VCaP (cell line): ENCODE data around the gene HOXC13.

Experiments
- H3K27ac ChIP-seq: fragments of 450-650 bp; 2 replicates; pipeline ENCODE4 v1.5.1; 2017
- TF ChIP-seq, protein P1 (sequence below): fragments of 450-650 bp; conservative IDR thresholded peaks from 2 replicates; pipeline ENCODE4 v1.5.1; 2017; ENCODE audit warnings: mild to moderate bottlenecking, moderate library complexity

HOXC13 gene

DNA sequence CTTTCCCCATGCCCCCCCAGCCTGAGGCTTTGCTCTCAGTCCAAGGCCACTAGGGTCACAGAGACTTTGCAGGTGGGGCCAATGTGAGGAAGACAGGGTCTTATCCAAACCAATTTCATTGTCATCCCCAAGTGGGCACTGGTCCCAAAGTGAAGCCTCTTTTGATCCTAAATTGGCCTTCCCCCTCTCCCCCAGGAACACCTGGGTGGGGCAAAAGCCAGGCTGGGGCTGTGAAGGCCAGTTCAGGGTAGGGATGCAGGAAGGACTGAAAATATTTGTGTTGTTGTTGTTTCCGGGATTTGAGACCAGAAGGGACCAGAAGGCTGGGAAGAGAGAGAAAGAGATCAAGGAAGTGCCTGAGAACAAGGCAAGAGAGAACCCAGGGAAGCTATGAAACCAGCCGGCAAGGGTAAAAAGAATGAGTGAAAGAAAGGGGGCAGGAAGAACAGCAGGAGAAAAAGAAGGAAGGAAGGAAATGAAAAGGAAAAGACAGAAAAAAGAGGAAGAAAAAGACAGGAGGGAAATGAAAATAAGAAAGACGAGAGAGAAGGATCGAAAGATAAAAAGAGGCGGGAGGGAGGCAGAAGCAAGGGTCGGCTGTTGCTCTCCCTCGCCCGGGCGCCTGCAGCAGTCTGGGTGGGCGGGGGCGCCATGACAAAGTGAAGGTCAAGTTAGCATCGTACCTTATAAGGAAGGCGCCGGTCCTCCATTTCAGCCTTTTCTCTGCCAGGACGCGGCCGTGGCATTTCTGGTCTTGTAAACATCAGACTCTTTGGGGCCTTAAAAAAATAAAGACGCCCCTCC lies 26.9 kb downstream of the HOXC13 start:
- TF ChIP-seq, protein P1, sequence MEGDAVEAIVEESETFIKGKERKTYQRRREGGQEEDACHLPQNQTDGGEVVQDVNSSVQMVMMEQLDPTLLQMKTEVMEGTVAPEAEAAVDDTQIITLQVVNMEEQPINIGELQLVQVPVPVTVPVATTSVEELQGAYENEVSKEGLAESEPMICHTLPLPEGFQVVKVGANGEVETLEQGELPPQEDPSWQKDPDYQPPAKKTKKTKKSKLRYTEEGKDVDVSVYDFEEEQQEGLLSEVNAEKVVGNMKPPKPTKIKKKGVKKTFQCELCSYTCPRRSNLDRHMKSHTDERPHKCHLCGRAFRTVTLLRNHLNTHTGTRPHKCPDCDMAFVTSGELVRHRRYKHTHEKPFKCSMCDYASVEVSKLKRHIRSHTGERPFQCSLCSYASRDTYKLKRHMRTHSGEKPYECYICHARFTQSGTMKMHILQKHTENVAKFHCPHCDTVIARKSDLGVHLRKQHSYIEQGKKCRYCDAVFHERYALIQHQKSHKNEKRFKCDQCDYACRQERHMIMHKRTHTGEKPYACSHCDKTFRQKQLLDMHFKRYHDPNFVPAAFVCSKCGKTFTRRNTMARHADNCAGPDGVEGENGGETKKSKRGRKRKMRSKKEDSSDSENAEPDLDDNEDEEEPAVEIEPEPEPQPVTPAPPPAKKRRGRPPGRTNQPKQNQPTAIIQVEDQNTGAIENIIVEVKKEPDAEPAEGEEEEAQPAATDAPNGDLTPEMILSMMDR = no peak
- H3K27ac ChIP-seq = no peak overlapping the region

DNA sequence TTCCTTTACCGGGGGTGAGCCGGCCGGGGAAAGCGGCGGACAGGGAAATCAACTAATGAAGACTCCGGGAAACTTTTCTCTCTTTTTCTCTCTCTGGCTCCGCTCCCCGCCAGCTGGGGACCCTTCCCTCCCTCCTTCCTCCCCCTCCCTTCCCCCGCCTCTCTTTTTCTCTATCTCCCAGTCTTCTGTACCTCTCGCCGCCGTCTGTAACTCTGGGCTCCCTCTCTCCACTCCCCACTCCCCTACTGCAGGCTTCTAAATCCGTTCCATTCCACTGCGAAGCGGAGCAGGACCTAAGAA lies 27.4 kb downstream of the HOXC13 start:
- H3K27ac ChIP-seq = no peak overlapping the region
- TF ChIP-seq, protein P1 = no peak

DNA sequence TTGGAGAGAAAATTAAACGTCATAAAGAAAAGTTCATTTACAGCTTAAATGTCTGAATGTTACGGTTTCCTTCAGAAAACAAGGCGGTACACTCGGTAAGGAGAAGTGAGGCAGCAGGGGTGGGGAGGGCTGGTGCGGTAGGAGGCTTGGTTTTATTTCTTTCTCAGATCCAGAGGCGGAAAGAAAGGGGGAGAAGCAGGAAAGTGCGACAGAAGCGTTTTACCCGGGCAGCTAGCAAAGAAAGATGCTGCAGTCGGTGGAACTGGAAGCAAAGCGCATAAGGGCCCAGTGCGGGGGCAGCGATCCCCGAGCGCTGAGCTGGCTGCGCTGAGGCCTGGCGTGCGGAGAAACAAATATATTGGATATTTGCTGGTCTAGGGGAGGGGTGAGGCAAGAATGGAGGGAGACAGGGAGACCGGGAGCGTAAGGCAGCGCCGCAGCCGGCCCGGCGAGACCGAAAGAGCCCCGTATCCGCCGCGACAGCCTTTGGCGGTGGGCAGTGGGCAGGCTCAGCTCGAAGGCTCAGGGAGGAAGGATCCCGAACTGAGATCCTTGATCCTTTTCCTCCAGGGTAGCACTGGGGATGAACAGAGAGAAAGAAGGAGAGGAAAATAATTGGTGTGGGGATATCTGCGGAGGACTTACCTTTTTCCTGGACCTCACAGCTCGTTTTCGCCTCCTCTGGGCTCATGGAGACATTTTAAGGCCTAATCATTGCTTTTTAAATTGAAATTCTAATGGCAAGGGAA lies 27.9 kb downstream of the HOXC13 start:
- TF ChIP-seq, protein P1 = no peak
- H3K27ac ChIP-seq = no peak overlapping the region

DNA sequence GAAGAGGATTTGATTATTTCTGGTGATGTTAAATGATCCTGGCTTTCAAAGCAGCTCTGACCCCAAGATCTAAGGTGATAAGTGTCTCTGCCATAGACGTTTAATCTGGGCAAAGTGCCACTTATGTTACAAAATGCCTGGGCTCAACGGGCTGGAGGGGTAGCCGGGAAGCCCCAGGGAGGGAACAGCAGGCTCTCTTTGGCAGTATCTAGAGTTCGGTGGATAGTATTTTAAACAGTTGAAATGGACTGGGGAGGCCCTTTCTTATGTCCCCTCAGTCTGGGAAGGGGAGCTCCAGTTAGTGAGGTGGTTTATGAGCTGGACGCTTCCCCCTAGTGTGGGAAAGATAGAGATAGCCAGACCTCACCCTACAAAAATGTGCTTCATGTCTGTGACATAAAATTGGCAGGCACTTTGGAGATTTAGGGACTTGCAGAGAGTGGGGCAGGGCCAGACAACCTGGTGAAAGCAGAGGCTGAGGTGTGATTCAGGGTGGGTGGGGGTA lies 28.8 kb downstream of the HOXC13 start:
- no peak overlapping the region for H3K27ac ChIP-seq
- TF ChIP-seq, protein P1 = no peak

DNA sequence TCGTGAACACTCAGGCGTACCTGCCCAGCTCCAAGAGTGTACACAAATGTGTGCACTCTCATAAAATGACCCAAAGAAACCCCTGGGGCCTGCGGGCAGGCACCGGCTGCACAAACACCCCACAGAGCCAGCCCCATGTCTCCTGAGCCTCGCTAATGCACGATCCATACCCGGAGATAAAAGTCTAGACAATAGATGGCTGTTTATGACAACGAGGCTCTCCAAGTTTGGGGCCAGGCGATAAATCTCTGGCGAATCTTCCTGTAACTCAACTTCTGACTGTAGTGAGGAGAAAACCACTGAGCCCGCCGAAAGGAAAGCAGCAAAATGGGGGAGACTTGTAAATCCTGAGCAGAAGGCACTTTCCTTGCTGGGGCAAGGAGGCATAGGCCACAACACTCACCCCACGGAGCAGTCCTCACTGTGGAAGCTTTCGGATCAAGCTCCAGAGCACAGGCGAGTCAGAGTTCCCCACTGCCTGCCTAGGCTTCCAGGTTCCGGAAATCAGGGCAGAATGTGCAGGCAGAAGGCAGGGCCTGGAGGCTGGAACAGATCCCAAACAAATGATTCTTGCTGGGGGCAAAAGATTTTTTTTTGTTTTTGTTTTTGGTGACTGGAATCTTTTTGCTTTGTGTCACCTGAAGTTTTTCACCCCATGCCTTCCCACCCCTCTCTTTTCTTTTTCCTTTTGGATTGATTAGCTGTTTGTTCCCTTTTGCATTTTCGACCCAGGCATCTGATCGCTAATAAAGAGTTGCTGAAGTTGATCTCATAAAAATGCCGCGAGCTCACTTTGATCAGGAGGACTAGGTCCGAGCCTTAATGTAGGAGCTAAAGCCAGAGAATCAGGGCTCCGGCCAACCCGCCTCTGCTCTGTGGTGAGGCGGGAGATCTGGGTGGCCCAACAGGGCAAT lies 29.8 kb downstream of the HOXC13 start:
- no peak overlapping the region for H3K27ac ChIP-seq
- TF ChIP-seq, protein P1 = no peak

DNA sequence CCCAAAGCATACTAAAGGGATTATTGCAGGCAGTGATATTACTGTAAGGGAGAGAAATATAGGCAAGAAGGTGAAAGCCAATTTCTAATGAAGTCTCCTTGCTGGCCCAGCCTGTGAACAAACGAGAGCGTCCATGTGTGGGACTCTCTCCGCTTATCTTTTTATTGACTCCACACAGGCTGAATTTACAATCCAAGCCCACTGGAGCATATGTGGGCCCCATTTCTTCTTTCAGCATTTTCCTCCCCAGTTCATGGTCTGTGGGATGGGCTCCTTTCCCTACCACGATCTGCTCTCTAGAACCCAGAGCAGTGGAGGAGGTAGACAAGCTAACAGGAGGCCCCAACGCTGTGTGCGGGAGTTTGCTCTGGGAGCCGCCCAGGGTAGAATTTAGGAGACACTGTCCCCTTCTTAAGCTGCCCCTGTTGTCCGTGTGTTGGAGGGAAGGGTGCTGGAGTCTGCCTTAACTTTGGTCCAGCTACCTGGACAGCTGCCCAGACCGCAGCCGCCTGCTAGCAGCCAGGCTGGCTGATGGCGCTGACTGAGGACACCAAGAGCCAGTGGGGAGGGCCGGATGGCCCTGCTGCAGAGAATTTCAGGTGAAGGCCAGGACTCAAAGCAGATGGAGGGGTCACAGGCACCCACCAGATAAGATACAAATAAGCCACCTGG lies 31.1 kb downstream of the HOXC13 start:
- H3K27ac ChIP-seq = no peak overlapping the region
- TF ChIP-seq, protein P1 = no peak
